Right renal pelvis (tissue), 4 donors: ENCODE measurements around the gene INO80. TPM values are rescaled to one million over a fixed set of nuclear protein-coding genes. Genes with fewer than 3 reads are reported as not detected.
"Not testable (repeated sequence)": the region's sequence is repeated elsewhere in the genome, so short reads cannot be mapped to it uniquely, and the experiment has no call there.

Experiments
- DNase-seq, 4 donors: peaks; one replicate each; pipeline ENCODE4 v3.0.0-alpha.2; 2013; ENCODE audit warnings: low read depth in 4 of 4, low spot score in 3 of 4, missing footprints in 1 of 4
- polyA plus RNA-seq, 4 donors: library from polyadenylated mRNA; unstranded; fragments of 120-200 nt; gene quantifications; one replicate each; pipeline ENCODE4 v1.2.1, GENCODE V29; 2013; ENCODE audit not compliant: insufficient read length in 4 of 4

INO80 gene
- polyA plus RNA-seq, 4 donors, result 20.1 to 22.9 (median 21.5) TPM

DNA sequence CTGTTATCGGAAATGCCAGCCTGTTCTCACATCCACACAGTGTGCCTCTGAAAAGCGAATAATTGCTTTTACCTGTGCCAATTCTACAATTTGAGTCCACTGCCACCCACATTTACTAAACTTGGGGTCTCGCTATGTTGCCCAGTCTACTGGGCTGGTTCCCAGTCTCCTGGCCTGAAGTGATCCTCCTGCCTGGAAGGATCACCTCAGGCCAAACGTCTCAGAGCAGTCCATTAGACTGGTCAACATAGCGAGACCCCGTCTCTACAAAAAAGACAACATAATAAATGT lies 827 bp upstream of the INO80 start:
- no peak for DNase-seq

DNA sequence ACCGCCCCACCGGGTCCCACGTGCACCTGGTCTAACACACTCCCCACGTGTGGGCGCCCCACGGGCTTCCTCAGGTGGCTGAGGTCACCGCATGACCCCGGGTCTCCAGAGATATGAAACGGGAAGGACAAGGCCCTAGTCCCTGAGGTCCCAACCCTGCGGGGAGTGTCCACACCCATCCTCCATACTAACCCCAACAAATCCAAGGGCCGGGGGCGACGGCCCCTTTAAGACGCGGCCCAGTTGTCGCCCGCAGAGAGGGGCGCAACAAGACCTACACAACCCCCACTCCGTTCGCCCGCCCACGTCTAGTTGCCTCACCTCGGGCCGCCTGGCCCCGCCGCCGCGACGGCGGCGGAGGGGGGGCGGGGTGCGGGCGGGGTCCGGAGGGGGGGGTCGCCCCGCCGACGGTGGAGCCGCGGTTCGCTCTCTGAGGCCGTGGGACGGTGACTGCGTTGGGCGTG lies 396 bp downstream of the INO80 start:
- peak in 3 of 4 donors; percentile 33 to 42 (median 38) for DNase-seq

DNA sequence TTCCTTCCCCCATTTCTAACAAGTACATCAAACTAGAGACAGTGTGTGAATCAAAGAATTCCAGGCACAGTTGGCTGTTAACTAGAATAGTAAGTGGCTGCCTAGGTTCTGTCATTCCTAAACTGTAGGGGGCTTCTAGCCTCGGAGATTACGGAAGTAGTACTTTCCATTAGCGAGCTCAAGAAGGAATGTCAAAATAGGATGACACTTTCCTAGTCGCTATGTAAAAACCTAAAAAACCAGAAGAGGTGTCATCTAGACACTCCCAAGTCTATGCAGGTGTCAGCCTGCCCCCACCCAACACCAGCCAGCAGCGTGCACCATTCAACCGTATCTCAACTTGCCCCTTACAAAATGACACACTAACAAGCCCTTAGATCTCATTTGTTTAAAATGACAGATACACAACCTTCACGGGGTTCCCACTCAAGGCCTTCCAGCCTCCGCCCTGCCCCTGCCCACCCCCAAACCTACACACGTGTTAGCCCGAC lies 874 bp downstream of the INO80 start:
- peak in 3 of 4 donors; percentile 14 to 32 (median 20) for DNase-seq

DNA sequence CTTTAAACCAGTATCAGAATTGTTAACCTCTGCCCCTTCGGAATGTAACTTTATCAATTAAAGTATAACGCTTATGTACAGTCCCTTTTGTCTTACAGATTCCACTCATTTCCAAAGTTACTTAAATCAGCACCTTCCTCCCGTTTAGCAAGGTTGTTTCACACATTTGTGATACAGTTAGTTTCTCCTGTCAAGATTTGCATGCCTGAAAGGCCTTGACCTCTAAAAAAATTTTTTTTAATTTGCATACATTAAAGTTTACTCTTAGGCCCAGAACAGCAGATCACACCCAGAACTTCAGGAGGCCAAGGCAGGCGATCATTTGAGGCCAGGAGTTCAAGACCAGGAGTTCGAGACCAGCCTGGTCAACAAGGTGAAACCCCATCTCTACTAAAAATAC lies 9.1 kb downstream of the INO80 start:
- DNase-seq, result no peak

DNA sequence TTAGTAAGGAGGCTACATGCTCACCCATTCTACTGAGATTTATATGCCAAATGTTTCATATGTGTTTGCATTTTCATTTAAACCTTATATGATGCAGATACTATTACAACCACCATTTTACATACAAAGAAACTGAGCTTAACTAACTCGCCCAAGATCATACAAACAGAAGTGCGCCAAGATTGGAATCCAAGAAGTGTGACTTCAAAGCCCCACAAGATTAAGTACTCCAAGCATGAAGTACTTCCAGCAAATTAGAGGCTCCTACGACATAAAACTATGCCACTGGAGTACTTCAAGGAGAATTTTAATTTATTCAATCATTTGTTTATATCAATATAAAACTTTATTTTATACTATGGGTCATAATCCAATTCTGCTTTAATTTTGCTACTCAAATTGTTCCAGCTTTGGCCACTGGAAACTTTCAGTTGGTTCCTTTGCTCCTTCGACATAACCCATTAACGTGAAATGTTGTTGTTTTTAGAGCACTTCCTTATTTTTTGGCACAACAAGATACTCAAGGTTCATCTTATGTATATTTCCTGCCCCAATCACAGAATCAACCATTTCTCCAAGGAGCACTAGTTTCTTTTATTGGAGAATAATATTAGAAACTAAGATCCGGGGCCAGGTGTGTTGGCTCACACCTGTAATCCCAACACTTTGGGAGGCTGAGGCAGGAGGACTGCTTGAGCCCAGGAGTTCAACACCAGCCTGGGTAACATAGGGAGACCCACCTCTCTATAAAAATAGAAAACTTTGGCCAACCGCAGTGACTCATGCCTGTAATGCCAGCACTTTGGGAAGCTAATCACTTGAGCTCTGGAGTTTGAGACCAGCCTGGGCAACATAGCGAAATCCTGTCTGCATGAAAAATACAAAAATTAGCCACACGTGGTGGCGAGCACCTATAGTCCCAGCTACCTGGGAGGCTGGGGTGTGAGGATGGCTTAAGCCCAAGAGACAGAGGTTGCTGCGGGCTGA lies 10.4 kb downstream of the INO80 start:
- DNase-seq, result no peak

DNA sequence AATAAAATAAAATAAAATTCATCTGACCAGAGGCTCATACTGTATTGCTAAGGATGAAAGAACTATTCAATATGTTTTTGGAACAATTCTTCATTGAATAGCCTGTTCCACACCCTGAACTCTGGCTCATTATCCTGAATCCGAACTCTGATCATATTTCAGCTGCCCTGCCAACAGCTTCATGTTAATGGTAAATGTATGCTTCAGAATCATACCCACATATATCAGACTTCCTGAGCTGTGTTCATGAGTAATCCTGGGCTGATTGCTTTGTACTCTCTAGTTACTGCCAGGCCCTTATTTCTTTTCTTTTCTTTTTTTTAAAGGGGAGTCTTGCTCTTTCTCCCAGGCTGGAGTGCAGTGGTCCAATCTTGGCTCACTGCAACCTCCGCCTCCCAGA lies 11.8 kb downstream of the INO80 start:
- DNase-seq, result no peak

DNA sequence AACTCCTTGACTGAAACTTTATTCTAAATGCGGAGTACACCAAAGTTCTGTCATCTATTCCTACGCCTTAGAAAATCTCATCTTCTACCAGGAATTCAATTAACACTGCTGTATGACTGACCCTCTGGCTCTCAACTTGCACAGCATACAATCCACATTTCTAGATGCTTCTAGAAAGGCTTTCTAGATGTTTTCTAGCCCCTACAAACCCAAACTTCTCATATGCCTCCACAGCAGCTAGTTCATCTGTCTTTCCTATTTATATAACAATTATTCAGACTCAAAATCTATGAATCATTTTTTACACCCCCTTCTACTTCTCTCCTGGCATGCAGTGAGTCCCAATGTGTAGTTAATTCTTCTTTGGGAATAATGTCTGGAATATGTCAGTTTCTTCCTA lies 13.2 kb downstream of the INO80 start:
- no peak for DNase-seq

DNA sequence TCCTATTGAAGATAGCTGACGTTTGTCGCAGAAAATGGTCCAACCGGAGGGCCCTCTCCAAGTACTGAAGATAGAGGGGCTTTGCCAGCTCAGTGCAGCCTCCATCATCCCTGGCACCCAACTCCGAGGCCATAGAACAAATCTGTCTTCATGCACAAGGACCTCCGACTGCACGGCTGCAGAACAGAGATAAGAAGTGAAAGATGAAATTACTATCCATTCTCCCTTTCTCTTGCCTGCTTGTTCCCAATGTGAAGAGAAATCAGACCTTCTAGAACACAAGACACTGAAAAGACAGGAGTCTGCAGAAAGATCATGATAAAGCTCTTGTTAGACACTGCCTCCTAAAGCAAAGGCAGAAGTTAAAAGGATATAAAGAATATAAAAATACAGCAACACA lies 19.9 kb downstream of the INO80 start:
- DNase-seq, result no peak

DNA sequence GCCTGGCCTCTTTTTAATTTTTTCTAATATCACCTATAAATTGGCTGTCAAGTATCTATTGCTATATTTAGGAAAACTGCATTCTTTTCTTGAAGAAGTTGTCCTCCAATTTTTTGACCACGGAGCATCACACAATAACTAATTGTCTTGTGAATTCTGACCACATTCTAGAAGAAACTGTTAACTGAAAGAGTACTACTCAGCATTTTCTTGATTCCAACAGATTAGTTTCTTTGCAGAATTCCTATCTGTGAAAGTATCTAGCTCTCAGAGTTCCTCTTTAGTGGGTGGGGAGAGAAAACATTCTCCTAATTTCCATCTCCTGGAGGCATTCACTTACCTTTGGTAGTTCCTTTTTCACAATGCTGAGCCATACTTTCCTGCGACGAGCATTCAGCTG lies 31.1 kb downstream of the INO80 start:
- DNase-seq, result no peak

DNA sequence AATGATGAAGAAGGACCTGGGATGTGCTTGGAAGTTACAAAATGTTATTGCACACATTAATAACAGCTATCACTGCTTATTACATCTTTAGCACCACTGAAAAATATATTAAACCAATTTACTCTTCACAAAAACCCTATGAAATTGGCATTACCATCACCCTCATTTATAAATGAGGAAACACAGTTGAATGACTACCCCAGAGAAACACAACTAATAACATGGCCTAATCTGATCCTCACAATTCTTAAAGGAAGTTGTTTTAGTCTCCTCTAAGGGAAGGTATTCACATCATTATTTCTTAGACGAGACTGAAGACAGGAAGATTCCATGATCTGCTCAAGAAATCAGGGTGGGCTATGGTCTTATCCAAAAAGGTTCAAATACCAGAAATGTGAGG lies 35.9 kb downstream of the INO80 start:
- no peak for DNase-seq

DNA sequence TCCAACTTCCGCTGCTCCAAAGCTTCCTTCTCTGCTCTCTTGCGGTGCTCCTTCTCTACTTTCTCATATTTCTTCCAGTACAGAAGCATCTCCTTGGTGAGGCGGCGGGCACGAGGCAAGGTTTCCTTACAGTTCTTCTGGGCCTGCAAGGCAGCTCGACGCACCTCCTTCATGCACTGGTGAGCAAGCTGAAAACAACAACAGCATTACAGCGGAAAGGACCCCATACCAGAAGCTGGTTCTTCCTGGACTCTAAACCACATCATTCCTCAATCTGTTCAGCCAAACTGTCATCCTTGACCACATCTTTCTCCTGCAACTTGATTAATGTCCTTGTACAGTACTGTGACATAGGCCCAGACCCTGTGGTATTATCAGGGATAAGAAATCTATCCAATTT lies 36.4 kb downstream of the INO80 start:
- DNase-seq, result no peak

DNA sequence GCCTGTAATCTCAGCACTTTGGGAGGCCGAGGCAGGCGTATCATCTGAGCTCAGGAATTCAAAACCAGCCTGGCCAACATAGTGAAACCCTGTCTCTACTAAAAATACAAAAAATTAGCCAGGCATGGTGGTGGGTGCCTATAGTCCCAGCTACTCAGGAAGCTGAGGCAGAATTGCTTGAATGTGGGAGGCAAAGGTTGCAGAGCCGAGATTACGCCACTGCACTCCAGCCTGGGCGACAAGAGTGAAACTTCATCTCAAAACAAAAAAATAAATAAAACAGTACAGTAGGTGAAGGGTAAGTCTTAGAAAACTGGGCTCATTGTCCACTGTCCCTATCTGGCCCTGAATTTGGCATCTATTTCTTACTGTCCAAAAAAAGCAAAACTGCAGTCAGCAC lies 37.2 kb downstream of the INO80 start:
- DNase-seq, result not testable (repeated sequence)

DNA sequence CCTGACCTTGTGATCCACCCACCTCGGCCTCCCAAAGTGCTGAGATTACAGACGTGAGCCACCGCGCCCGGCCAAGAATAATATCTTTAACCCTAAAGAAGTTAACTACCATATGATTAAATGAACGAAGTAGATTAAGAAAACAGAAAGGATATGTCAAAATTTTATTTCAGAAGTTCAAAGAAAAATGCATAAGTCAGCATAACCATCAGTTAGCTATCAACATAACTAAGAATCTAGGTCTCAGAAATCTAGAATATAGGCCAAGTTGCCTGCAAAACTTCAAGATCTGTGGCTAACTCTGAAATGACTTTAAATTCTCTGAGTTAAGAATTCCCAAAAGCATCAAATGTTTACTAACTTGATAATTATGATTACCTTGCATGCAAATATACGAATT lies 38.0 kb downstream of the INO80 start:
- no peak for DNase-seq

DNA sequence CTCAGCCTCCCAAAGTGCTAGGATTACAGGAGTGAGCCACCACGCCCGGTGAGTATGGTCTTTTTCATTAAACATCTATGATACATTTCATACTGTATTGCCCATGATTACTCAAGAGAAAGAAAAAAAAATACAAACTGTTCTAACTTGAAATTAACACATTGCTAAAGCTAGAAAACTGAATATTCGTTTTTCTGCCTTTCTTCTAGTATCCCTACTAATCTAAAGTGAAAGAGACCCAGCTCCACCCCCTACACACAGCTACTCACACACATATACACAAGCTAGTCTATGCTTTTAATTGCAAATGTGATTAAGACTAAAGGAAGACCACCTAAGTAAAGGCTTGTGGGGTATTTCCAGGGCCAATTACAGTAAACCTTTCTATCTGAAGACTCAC lies 43.1 kb downstream of the INO80 start:
- no peak for DNase-seq

DNA sequence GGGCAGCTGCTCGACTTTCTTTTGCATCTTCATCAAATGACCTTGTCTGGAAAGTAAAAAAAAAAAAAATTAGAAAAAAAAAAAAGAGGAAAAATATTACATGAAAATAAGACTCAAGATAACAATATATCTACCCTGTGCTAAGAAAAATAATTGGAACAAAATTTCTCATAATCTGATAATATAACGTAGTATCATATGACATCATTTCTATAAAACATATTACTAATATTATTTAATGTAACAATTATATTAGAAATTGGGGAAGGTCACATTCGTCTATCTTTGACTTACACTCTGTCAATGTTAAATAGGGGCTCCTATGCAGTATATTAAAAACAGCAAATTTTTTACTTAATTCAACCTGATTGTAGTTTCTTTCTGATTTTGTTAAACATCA lies 44.1 kb downstream of the INO80 start:
- DNase-seq, result no peak

DNA sequence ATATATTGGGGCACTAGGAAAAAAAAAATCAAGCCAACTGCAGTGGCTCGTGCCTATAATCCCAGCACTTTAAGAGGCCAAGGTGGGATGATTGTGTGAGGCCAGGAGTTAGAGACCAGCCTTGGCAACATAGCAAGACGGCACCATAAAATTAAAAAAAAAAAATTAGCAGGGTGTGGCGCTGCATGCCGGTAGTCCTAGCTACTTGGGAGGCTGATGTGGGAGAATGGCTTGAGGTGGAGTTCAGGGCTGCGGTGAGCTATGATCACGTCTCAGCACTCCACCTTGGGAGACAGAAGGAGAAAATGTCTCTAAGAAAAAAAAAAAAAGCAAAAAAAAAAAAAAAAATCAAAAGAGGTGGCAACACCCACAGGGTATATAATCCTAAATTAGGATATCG lies 49.6 kb downstream of the INO80 start:
- DNase-seq, result no peak

DNA sequence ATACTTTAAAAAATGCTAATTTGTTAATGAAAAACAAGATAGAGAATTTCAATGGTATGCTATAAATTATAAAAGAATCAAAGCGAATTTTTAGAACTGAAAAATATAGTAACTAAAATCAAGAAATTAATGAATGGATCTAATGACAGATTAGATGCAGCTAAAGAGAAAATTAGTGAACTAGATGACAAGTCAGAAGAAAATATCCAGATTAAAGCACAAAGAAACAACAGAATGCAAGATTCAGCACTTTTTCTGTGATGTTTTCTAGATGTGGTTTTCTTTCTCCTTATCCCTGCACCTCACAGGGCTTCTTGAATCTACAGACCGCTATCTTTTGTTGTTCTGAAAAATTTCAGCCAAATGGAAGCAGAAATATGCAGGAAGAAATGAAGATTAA lies 54.4 kb downstream of the INO80 start:
- no peak for DNase-seq

DNA sequence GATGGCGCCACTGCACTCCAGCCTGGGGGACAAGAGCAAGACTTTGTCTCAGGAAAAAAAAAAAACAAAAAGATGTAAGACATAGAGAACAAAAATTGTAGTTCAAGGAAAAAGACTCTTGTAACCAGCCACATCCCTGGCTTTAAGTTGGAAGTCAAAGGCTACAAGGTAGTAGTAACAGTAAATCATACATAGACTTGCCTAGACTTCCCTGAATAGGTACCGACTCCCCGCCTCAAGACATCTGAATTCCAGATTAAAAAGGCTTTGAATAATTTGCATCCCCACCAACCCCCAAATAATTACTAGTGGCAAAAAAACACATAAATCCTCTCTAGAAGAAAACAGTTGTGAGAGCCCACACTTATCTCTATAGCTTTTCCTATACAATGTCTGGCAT lies 55.6 kb downstream of the INO80 start:
- no peak for DNase-seq

DNA sequence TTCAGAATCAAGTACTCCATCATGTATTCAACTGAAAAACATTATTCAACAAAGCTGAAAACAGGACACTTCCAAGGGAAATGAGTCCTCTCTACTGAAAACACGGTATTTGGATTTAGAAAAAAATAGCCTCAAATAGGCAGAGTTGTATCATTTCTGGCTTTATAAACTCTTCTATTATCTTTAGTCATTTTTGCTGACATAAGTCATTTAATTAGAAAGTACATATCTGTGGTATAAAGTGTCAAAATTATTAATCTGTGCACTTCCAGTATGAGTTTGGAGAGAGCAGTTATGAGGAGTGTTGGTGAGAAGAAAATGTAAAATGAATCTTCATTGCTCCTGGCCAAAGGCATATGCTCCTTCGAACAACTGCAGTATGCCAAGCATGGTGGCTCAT lies 59.3 kb downstream of the INO80 start:
- no peak for DNase-seq

DNA sequence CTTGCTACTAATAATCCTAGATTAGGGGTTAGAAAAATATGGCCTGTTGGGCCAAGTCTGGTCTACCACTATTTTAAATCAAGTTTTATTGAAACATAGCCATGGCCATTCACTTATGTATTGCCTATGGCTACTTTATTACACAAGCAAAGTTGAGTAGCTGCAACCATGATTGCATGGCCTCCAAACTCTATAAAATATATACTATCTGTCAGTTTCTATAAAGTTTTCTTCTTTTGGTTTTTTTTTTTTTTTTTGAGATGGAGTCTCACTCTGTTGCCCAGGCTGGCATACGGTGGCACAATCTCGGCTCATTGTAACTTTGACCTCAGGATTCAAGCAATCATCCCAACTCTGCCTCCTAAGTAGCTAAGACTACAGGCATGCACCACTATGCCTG lies 60.4 kb downstream of the INO80 start:
- DNase-seq, result no peak

DNA sequence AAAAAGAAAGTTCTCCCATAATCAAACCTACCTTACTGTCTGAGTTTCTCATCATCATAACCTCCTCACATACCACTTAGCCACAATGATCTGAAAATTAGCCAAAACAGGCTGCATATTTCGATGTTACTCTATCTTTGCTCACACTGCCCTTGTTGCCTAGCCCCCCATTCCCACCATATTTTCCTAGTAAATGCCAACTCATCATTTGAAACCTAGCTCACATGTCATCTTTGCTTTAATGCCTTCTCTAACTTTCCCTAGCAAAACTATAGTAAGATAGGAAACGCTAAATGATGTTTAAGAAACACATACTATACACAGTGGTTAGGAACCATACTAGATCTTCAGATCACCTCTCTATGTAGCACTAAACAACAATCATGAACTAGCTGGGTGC lies 64.9 kb downstream of the INO80 start:
- no peak for DNase-seq

DNA sequence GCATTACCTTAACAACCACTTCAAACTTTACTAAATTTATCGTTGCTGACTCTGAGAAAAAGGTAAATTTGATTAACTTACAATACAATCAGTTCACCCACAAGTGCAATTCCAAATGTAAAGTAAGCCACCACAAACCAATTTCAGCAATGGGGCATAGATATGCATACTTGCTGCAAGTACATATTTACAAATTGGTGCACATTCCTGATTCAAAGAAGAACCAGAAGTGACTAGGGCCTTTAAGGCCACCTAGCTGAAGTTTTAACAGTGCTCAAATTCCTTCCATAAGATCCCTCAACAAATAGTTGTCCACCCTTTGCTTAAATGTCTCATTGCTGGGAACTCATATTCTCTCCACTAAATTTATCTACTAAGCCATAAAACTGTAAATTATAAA lies 67.2 kb downstream of the INO80 start:
- DNase-seq, result no peak

DNA sequence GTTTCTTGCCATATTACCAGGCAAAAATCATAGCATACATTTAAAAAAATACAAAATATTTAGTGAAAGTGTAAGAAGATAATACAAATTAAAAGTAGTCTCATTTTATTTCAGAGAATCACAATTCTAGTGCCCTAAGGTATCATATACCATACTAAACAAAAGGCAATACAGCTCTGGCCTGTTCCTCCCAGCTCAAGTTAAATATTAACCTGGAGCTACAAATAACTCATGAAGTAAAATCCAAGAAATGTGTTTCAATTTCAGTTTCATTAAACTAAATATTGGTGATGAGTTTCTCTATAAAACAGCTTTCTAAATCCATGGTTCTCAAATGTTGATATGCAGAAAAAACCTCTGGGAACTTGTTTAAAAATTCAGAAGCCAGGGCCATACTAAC lies 67.7 kb downstream of the INO80 start:
- DNase-seq, result no peak
